HG03135 (cell line): ENCODE measurements around the gene RRP12.

Source experiments
- ATAC-seq: cut with Tn5 transposase; IDR thresholded peaks from one replicate; pipeline ENCODE4 v1.9.1; 2021; ENCODE audit warnings: mild to moderate bottlenecking, moderate library complexity; ENCODE audit not compliant: unreplicated experiment

RRP12 gene

GRCh38 chr10:97314671-97315070, 86.5 kb downstream of the RRP12 start:
- no peak for ATAC-seq

GRCh38 chr10:97312897-97313296, 88.2 kb downstream of the RRP12 start:
- no peak for ATAC-seq

GRCh38 chr10:97311111-97311626, 90.0 kb downstream of the RRP12 start:
- no peak for ATAC-seq

- no peak for ATAC-seq
Observed at GRCh38 chr10:97307866-97308780, 93.0 kb downstream of the RRP12 start.

GRCh38 chr10:97307441-97307840, 93.7 kb downstream of the RRP12 start:
- no peak for ATAC-seq
